ENCODE data around the gene MYRIP.

Gene MYRIP

DNA sequence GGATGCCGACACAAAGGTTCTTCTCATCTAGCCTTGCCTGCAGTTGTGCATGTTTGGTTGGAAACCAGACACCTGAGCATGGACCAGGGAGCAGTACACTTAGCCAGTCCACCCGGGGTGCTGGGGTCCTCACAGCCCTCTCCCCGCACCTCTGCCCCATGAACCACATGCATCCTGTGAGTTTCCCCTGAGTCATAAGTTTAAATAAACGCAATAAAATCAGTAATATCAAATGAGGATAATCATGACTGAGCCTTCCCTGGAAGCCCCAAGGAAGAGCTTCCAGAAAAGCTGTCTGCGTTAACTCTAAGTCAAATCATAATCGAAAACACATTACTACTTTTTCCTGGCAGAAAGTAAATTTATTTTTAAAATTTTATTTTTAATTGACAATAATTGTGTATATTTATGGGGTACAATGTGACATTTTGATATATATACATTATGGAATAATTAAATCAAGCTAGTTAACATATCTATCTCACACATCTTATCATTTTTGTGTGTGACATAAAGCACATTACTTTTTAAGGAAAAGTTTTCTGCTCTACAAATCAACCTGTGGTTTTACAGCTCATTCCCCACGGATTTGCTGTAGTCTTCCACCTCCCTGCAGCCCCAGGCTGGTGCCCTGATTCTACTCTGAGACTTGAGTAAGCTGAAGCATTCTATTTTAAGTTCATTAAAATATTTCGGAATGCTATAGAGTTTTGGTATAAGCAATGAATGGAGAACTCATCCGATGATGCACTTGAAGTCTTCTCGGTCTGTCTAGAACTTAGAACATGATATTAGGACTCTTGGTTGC is 334.1 kb downstream of the MYRIP start:
- no peak for DNase-seq

DNA sequence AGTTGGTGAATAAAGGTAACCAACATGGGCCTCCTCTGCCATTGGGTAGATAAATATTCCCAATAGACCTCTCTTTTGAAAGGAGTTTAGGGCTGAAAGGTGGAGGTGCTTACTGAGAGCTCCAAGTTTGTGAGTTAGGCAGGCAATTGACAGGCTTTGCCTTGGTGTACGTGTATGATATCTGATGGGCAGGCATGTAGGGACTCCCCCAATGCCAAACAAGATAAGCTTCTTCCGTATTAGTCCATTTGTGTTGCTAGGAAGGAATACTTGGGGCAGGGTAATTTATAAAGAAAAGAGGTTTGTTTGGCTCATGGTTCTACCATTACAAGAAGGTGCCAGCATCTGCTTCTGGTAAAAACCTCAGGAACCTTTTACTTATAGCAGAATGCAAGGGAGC is 339.4 kb downstream of the MYRIP start:
- DNase-seq: no peak

DNA sequence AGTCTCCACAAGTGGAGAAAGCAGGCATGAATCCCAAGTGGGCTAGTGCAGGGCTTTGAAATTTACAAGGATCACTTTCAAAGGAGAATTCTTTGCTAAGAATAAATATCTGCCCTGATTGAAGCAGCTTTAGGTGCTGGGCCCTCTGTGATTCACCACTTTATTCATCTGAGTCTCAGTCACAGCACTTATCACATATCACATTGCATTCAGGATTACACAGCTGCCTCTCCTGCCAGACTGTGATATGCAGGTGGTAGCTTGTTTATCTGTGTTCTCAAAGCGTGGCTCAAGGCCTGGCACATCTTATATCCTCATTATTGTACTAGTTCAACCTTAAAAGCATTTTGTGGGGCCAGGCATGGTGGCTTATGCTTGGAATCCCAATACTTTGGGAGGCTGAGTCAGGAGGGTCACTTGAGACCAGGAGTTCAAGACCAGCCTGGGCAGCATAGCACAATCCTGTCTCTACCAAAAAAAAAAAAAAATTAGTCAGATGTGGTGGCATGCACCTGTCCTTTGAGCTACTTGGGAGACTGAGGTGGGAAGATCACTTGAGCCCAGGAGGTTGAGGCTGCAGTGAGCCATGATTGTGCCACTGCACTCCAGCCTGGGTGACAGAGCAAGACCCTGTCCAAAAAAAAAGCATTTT is 343.2 kb downstream of the MYRIP start:
- peak; percentile 4 for DNase-seq

DNA sequence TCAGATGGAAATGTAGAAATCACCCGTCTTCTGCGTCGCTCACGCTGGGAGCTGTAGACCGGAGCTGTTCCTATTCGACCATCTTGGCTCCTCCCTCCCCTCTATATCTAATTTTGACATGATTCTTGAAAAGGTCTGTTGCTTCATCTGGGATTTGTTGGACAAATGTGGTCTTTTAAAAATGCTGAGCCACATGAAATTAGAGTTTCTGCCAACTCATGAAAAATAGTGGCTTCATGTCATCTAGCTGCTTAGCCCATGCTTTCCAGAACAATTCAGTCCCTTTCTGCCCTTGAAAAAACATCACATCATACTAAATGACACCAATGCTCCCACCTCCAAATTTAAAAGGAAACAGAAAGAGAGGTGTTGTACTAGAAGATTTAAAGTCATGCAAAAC is 351.5 kb downstream of the MYRIP start:
- no peak for DNase-seq

DNA sequence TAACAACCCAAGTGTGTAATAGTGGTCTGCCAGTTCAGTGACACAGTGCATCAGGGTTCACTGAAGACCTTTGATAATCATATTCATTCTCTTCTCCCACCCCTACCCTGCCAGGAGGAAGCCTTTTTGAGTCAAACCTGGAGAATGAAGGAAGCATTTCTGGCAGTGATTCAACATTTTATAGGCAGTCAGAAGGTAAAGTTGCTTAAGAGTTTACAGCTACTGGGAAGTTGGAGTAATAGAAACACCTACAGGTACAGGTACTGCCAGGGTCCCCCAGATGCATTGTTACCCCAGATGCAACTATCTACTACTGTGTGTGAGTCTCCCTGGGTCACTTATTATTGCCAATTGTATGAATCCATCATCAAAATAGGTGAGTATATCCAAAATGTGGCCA is 353.2 kb downstream of the MYRIP start:
- no peak for DNase-seq

DNA sequence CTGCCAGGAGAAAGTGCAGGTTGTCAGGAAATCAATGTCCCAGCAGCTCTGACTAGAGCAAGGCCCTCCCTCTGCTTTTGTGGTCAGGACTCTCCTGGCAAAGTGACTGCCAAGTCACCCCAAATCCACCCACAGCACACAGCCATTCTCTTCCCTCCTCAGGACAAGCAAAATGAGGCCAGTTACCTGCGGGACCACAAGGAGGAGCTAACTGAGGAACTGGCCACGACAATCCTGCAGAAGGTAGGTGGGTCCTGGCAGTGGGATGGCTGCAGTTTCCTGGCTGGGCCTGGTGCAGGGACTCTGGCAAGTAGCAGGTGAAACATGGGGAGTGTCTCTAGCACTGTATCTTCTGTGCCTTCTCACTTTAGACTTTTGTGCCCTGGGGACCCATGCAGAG is 357.6 kb downstream of the MYRIP start:
- no peak for DNase-seq

DNA sequence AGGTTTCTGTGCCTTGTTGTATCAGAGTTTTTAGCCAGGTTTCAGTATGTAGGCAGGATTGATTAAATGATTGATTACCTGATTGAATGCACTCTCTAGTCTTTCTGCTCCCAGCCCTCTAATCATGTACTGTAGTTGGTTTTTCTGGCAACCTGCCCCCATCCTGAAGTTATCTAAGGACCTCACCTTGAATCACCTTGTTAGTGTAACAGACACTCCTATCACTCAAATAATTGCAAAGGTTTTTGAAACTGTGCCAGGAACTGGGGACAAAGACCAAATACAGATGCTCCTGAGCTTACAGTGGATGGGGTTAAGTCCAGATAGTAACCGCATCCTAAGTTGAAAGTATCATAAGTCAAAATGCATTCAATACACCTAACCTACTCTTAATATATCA is 358.5 kb downstream of the MYRIP start:
- DNase-seq: no peak

DNA sequence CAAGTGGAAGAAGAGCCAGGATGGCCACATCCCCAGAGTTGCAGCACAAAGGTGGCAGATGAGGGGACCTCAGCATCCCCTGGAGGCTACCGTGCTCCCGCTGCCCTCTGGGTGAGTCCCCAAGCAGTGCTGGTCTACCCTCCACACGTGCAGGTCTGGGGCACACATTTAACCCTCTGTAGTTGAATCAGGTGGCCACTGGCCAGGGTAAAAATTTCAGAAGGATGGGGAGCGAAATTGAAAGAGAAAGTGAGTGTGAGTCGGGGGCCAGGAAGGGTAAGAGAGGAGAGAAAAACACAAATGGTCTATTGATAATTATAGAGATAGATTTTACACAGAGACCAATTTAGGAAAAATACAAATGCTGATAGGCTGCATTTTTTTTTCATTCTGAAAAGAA is 360.6 kb downstream of the MYRIP start:
- DNase-seq: no peak

DNA sequence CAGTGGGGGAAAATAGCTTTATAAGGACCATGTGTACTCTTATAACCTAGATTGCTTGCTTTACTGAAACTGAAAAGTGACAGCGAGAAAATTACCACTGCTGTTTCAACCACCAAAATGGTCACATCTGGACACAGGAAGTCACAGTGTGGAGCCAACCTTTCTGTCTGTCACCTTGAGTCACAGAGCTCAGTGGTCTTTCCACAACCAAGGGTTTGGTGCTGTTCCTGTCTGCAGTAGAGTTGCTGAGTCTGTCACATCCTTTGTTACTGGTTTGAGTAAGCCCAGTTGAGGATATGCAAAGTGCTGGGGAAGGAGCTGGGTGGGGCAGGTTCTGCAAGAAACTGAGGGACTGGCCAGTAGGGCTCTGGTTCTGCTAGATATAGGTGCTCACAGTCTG is 361.0 kb downstream of the MYRIP start:
- DNase-seq: no peak

DNA sequence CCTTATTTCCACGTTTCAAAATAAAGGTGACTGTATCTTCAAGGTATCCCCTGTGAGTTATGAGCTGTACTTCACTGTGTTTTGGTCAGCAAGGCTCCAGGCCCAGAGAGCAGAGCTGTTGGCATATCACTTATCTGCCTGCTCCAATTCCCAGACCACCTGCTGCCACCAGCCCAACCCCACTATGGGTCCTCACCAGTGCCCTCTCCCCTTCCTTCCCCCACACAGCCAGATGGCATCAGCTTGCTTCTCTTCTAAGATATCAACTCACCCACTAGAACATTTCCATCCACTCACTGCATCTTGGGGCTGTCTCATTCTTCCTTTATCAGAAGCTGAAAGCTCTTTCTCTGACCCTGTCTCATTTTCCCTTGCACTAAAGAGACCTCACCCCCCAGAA is 363.2 kb downstream of the MYRIP start:
- no peak for DNase-seq

DNA sequence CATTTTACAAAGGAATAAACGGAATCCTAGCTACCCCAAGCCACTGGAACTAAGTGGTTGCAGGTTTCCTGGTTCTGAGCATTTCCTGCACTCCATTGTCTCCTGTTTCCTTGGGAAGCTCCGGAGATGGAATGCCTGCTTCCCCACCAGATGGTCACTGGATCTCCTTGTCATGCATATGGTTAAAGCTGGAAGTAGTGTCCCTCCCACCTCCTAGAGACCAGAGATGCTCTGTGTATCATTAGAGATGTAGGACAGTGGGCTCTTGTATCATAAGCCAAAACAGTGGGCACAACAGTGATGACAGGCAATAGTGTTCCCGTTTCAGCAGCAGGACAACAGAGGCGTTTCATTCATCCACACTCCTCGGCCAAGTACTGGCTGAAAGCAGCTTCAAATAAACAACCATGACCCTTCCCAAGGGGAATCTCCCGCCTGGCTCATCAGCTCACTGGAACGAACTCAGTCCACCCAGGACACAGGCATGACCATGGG is 363.9 kb downstream of the MYRIP start:
- DNase-seq: no peak

DNA sequence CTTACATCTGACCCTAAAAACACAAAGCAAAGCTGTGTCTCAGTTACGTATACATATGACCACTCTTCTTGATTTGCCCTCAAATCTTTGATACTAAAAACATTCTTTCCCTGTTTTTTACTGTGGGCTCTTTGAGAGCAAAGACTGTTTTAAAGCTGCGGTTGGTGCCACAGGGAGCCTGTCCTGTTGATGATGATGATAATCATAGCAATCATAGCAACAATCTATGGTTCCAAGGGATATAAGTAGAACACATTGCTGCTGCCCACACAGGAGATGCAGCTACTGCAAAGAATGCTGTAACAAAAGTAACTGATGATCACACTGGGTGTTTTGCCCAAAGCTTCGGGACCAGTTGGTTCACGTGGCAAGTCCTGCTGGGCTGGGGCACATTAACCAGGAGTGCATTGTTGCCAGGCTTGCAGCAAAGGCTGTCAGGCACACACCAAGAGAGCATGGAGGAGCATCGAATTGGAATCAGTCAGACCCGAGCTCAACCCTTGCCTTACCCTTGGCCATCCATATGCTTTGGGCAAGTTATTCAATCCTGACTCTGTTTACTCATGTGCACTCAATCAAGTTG is 368.7 kb downstream of the MYRIP start:
- DNase-seq: no peak

DNA sequence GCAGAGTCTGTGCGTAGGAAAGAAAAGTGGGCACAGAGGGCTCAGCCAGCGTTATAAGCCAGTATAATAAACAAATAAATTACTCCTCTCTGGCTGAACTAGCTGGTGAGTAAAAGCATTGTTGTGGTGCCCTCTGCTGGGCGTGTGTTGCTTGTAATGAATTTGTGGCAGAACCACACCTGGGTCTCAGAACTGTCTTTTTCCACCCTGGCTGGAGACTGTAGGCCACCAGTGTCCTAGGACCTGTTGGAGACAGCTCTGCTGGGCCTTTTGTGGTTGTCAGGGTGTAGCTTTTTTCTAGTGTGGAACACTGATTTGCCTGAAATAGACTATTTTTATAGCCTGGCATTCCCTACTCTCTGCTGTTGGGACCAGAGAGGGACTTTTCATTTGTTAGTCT is 369.6 kb downstream of the MYRIP start:
- peak; percentile 72 for DNase-seq

DNA sequence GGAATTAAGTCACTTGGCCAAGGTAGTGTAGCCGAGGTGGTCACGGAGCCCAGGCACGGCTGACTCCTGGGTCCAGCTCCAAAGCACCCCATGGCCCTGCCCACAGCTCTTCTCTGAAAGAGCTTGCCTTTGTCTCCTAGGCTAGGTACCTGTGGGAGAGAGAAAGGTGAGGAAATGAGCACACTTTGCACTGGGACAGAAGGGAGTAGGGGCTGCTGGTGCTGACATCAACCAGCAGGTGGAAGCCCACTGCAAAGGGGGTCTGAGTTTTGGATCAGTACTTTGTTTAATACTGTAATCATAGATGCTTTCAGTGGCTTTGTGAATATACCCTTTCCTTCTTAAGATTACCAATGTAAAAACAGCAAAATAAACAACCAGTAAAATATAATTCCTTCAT is 371.8 kb downstream of the MYRIP start:
- DNase-seq: no peak

DNA sequence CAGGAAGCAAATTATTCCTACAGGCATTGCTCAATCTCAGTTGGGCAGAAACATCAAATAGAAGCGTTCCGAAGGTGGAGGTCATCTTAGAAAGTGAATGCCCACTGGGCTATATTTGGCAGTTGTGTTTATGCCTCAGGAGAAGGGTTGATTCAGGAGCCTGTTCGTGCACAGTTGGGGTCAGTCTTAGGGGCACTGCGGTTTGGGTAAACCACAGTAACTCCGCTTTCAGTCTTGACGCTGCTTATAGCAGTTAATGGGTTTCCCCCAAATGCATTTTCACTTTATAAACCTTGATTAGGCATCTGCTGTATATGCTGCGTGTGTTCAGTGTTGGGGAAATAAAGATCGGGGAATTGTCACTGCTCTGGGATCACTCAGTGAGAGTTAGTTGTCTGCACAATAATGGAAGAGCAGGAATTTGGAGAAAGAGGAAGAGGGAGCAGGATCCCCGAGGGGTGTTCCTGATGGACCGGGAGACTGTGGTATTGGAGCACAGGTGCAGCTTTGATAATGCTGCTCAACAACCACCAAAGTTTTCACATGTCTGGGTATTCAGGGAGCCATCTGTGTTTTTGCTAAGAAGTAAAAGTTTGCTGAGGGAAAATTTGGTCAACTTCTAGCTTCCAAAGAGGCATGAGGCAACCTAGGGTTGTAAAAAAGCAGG is 375.8 kb downstream of the MYRIP start:
- no peak for DNase-seq

DNA sequence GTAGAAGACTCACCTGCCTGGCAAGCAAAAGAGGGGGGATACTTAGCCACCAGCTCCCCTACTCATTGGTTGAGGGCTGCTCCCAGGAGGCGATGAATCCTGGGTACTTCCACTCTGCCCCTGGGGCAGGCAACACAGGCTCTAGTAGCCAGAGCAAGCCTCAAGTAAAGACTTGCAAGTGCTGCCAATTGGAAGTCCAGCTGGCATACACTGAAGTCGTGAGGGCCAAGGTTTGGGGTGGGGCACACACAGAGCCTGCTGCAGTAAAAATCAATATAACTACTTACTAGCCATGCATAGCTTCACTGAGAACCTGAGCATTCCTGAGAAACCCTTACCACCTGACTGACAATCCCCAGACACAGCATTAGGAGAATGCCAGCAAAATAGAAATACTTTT is 377.1 kb downstream of the MYRIP start:
- no peak for DNase-seq

DNA sequence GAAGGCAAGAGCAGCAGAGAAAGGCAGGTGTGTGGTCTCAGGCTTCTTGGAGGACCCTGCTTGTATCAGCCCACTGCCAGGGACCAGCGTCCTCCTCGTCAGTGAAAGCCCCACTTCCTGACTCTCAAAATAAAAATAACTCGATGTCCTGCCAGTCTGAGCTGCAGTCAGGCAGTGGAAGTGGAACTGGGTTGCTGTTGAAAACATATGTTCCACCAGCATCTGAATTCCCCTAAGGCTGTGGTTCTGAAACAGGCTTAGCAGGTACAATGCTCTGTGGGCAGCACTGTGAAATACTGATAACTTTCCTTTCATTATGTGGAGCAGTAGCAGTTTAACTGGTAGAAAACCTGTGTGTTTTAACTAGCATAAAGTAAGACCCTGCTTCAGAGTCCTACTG is 378.5 kb downstream of the MYRIP start:
- no peak for DNase-seq

DNA sequence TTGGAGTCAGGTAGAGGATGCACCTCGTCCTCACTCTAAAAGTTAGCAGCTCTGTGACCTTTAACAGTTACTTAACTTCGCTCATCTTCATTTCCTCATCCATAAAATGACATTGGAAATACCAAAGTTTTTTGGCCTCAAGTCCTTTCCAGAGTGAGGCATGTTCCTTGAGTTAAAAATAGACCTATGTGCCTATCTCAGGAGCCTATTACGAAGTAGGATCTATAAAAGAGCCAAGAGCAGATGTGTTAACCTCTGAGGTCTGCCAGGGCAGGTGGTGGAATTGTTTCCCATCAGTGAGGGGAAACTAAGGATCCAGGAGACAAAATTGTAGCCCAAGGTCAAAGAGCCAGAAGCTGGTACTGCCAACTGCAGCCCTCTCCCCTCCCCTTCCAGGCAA is 379.7 kb downstream of the MYRIP start:
- DNase-seq: no peak

DNA sequence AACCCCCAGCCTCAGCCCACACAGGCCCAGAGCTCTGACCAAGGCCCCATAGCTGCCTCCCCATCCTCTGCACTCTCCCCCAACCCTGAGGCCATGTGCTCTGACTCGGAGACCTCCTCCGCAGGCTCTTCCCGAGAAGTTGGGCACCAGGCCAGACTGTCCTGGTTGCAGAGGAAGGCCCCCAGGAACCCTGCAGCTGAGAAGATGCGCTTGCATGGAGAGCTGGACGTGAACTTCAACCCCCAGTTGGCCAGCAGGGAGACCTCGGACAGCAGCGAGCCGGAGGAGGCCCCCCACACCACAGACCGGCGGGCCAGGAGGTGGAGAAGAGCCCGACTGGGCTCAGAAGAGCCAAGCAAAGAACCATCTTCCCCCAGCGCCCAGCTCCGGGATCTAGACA is 380.6 kb downstream of the MYRIP start:
- DNase-seq: no peak

DNA sequence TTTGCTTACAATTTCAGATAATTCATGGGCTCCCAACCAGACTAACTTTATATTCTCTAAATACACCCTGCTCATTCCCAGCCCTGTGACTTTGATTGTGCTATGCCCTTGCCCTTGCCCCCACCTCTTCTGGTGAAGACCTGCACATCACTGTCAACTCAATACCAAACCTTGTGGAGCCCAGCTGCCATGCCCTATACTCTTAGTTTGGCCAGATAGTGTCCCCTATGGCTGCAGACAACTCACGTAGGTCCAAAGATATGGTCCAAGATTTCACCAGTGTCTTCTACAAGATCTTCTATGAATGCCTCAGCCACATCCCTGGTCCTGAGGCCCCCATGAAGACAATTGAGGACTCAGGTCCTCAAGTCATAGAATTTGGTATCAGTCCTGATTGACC is 381.8 kb downstream of the MYRIP start:
- no peak for DNase-seq

DNA sequence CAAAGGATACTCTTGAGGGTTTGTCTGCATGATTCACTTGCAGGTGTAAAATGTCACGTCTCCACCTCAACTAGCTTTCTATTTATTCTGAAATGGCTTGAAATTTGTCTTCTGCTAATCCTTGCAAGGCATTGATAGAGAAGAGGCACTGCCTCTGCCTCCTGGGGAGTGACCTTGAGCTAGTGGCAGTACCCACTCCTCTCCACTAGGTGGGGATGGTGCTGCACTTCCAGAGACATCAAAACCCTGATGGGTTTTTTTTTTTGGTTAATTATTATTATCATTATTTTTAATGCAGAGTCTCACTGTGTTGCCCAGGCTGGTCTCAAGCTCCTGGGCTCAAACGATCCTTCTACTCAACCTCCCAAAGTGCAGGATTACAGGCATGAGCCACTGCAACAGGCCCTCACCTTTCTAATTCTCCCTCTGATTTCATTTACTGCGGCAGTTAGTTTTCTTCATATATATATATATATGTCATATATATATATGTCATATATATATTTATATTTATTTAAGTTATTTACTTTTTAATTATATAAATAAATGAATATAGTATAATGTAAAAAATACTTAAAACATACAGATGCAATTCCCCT is 382.5 kb downstream of the MYRIP start:
- DNase-seq: peak; percentile 71

DNA sequence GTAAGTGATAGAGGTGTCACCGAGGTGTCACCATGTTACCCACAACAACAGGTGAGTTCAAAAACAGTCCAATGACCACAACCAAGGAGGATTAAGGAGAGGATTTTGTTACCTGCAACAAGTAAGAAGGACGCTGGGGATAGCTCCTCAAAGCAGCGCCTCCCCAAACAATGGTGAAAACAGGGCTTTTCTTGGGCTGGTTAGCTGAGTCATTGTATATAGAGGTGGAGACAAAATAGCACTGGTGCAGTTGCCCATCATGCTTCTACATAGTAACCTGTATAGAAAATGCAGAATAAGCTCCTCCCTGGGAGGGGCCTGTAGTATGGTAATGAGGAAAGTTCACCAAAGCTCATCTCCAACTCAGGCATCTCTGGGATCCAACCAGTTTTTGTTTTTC is 383.2 kb downstream of the MYRIP start:
- peak; percentile 13 for DNase-seq

DNA sequence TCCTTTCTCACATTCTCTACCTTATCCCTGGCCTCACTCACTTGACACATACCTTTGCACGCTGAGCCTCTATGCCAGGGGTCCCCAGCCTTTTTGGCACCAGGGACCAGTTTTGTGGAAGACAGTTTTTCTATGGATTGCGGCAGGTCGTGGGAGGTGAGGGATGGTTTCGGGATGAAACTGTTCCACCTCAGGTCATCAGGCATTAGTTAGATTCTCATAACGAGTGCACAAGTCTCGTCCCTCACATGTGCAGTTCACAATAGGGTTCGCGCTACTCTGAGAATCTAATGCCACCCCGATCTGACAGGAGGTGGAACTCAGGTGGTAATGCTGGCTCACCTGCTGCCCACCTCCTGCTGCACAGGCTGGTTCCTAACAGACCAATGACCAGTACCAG is 387.6 kb downstream of the MYRIP start:
- DNase-seq: no peak

Data from hematopoietic multipotent progenitor cell treated with erythropoietin and hydrocortisone succinate and interleukin-3 and kit ligand, for 8 days (in vitro differentiated cells).